NCI-H774 (cell line): ENCODE measurements around the gene PDE4B.

Experiments used
- DNase-seq: peaks from one replicate; lab custom pipeline; 2025; lab: John Stamatoyannopoulos, UW

The PDE4B gene

DNA sequence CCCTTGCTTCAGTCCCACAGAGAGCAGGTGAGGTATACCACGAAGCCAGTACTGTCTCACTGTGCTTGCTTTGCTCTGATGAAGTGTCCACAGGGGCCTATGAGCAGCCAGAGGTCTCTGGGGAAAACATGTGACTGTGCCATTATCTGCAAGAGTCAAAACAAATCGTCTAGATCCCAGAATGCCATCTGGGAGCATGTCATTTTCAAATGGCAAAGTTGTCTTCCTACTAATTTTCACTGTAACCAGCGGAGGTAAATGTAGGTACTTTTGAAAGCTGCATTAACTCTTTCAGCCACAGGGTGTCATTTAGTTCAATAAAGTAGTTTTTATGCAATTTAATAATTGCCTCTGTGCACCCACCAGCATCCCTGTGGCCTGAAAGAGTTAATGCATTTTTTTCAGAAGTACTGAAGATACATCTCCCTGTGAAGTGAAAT, 567.6 kb downstream of the PDE4B start:
- no peak for DNase-seq

GRCh38 chr1:66364578-66365391, 572.1 kb downstream of the PDE4B start:
- no peak for DNase-seq

- no peak for DNase-seq
Measured at GRCh38 chr1:66365635-66366034, 572.9 kb downstream of the PDE4B start.

- no peak for DNase-seq
Measured at GRCh38 chr1:66366634-66367033, 573.9 kb downstream of the PDE4B start.

GRCh38 chr1:66367369-66367768, 574.7 kb downstream of the PDE4B start:
- no peak for DNase-seq

DNA sequence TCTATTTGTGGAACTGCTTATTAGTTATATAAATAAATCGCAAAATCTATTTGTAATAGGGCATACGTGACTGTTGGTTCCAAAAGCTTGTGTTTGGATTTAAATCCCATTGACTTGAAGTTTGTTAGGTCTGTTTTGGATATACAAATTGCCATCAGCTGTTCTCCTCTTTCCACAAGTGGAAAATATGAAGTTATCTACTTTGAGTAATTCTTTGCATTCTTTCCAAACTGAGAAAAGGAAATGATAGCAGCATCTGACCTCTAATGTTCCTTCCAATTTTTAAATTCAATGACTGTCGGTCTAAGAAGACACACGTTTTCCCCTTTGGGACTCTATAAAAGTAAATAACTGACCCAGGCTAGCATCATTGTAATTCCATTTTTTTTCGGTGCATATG, 575.6 kb downstream of the PDE4B start:
- no peak for DNase-seq

DNA sequence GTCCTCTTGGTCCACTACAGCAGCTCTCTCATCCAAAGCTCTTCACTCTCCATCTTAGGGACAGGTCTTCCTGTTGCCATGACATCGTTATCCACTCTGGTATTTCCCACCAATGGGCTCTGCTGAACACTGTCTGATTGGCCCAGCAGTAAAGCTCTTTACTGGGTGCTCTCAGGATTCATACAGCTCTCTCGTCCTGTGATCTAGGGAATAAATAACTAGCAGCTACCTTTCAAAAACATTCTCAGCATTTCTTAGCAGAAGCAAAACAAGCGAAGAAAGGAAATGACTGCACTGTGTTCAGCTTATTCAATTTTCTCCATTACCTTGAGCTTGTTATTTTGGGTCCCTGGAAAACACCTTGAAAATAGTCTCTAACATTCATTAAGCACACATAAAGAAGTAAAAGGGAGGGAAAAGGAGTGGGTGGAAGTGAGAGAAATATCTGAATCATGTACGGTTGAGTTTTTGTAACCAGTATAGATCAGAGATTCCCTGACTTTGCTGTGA, 577.8 kb downstream of the PDE4B start:
- no peak for DNase-seq

DNA sequence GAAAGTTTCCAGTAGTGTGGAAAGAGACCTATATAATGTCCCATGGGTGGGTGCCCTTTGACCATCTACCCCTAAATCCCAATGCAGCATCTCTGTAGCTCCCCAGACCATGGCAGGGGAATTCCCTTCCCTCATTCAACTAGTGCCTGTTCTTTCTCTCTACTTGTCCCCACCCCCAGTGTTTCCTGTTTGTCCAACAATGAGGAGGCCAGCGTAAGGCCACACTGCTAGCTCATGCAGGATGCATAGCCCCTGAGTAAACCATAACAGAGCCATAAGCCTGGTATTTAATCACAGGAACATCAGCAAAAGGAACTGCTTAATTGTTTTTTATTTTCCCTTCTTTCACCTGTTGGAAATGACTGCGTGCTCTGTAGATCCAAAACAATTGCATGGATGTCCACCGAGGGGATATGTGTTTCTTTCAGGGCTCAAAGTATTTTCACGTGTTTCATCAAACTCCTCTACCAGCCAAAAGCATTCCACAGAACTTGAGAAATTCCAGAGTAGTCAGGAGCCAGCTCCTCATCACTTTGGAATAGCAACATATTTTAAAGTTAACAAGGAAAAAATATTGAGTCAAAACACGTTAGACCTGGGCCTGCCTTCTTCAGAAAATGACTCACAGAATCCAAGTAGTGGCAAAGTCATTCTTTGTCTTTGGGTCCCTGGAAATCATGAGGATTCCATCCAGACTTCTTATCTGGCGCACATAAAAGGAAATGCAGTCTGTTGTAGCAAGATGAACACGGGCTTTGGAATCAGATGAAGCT, 578.7 kb downstream of the PDE4B start:
- no peak for DNase-seq

DNA sequence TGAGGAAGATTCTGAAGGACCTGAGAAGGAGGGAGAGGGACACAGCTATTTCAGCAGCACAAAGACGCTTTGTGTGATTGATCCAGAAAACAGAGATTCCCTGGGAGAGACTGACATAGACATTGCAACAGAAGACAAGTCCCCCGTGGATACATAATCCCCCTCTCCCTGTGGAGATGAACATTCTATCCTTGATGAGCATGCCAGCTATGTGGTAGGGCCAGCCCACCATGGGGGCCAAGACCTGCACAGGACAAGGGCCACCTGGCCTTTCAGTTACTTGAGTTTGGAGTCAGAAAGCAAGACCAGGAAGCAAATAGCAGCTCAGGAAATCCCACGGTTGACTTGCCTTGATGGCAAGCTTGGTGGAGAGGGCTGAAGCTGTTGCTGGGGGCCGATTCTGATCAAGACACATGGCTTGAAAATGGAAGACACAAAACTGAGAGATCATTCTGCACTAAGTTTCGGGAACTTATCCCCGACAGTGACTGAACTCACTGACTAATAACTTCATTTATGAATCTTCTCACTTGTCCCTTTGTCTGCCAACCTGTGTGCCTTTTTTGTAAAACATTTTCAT, 579.9 kb downstream of the PDE4B start:
- no peak for DNase-seq

DNA sequence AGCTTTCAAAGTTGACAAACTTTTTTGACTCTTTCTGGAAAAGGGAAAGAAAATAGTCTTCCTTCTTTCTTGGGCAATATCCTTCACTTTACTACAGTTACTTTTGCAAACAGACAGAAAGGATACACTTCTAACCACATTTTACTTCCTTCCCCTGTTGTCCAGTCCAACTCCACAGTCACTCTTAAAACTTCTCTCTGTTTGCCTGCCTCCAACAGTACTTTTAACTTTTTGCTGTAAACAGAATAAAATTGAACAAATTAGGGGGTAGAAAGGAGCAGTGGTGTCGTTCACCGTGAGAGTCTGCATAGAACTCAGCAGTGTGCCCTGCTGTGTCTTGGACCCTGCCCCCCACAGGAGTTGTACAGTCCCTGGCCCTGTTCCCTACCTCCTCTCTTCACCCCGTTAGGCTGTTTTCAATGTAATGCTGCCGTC, 580.5 kb downstream of the PDE4B start:
- DNase-seq, result no peak

DNA sequence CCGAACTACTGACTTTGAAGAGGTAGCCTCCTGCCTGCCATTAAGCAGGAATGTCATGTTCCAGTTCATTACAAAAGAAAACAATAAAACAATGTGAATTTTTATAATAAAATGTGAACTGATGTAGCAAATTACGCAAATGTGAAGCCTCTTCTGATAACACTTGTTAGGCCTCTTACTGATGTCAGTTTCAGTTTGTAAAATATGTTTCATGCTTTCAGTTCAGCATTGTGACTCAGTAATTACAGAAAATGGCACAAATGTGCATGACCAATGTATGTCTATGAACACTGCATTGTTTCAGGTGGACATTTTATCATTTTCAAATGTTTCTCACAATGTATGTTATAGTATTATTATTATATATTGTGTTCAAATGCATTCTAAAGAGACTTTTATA, 581.5 kb downstream of the PDE4B start:
- DNase-seq, result no peak

DNA sequence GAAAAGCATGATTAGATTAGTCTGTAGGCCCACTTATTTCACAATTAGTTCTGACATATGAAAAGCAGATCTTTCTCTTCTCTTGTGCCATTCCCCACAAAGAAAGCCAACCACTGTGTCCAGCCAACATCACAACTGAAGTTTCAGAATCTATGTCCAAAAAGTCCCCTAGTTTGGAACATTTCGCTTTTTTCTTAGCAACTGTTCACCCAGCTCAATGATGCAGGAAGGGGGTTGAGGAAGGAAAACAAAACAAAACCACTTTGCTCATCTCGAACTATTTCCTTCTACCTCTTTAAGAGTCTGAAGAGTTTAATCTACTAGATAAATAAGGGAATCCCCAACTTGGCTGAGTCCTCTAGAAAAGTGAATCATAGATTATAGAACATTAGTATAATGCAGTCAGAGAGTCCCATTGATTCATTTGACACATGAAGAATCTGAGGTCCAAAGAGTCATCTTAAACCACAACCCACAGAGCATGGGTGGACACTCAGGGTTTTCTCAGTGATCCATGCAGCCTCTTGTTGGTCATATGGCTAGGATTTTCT, 581.9 kb downstream of the PDE4B start:
- DNase-seq, result no peak

- DNase-seq, result no peak
Measured at GRCh38 chr1:66375125-66375524, 582.4 kb downstream of the PDE4B start.

DNA sequence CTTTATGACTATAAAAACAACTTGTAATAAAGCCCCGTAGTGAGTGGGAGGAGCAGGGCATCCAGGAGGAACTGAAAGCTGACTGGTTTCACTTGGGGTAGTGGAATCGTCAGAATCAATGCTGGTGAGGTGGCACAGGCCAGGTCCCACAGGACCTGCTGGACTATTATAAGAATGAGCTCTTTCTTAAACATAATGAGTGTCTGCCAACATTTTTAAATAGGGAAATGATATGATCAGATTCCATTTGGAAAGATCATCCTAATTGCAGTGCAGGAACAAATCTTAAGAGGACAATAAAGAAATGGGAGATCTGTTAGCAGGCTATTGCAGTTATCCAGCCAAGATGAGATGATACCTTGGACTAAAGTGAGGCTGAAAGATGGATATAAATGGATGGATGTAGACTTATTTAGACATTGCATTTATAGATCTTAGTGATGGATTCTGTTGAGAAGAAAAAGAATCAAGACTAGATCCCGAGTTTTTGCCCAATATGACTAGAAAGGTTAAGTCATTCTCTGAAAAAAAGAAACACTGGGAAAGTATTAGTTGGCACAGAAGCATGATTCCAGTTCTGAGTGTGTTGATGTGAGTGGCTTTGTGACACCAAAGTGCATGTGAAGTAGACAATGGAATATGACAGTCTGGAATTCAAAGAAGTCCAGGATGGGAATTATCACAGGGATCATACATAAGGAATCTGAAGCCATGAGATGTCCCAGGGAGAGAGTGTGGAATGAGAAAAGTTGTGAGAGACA, 587.9 kb downstream of the PDE4B start:
- no peak for DNase-seq

DNA sequence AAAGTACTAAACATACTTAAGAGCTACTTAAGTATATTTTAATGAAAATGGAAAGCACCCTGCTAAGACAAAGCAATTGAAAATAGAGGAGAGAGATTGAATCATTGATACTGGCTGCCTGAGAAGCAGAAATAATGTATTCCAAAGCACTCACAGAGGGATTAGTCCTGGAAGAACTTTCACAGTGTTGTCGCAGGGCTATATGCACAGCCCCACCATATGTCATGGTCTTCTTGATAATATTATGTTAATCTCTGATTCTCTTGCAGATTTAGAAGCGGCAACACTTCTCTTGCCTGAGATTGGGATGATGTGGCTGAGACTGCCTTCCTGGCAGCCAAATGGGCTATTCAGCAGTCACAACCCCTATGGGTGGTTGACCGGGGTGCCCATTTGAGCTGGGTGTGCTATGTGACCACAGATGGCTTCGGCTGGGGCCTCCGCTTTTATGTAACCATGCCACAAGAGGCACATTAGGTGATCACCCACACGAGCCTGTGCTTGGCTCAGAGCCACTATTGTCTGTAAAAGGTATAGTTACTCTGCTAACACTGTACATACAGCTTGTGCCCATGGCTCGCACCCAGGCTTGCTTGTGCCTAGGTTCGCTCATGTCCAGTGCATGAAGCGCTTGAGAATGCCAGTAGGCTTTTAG, 589.1 kb downstream of the PDE4B start:
- no peak for DNase-seq

DNA sequence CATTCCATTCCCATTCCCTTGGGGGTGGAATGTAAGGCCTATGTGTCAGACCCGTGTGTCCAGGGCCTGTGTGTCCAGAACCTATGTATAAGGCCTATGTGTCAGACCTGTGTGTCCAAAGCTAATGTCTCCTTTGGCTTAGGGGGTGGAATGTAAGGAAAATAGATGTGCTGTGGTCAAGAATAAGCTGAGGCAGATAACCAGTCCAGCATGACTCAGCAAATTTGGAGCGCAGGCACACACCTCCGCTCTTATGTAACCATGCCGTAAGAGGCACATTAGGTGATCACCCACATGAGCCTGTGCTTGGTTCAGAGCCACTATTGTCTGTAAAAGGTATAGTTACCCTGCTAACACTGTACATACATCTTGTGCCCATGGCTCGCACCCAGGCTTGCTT, 590.5 kb downstream of the PDE4B start:
- DNase-seq, result no peak

GRCh38 chr1:66383611-66384010, 590.9 kb downstream of the PDE4B start:
- DNase-seq, result no peak

- no peak for DNase-seq
Measured at GRCh38 chr1:66384258-66384921, 591.7 kb downstream of the PDE4B start.

- no peak for DNase-seq
Measured at GRCh38 chr1:66386712-66387111, 594.0 kb downstream of the PDE4B start.

DNA sequence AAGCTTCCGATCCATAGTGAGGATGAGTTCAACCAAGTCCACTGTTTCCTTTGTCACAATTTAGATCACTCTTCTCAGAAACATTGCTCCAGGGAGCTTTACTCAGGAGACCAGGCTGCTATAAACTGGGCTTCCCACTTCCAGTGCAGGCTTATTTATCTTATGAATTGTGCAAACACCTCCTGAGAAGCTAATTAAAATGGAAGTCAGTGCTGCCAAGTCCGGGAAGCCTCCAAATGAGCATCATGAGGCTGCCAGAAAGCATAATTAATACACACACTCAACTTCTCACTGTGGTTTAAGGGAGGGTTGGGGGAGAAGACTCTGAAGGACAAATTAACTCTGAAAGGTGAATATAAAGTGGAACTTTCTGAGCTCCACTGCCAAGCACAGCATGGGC, 596.2 kb downstream of the PDE4B start:
- no peak for DNase-seq
